ENCODE results near the gene FER.

FER gene

GRCh38 chr5:109099081-109099480 lies 351.4 kb downstream of the FER start:
- TF ChIP-seq CTCF (conservative IDR thresholded peaks at IDR 0.05; ENCODE audit: low read depth): no peak
- CTCF ChIA-PET: interaction anchor here (0.6 to 0.8 kb wide), 2 partner anchors 42 to 167 kb away, joined by 3 to 5 read pairs; no protein-coding TSS in a partner anchor
- POLR2A ChIA-PET (ENCODE audit: low non-redundant PET): no interaction called here
- H3K27ac ChIP-seq: no peak overlapping the region
- DNase-seq (ENCODE audit: low spot score): no peak

GRCh38 chr5:109100971-109101370 lies 353.3 kb downstream of the FER start:
- no peak overlapping the region for H3K27ac ChIP-seq
- POLR2A ChIA-PET (ENCODE audit: low non-redundant PET): no interaction called here
- DNase-seq (ENCODE audit: low spot score): no peak
- no peak for TF ChIP-seq CTCF (conservative IDR thresholded peaks at IDR 0.05; ENCODE audit: low read depth)
- CTCF ChIA-PET: no interaction called here

- ChIA-PET POLR2A (ENCODE audit: low non-redundant PET) (no interaction called here), CTCF (no interaction called here)
- no peak for TF ChIP-seq CTCF (conservative IDR thresholded peaks at IDR 0.05; ENCODE audit: low read depth)
- no peak for DNase-seq (ENCODE audit: low spot score)
- no peak overlapping the region for H3K27ac ChIP-seq
Measured at GRCh38 chr5:109102096-109102690, 354.5 kb downstream of the FER start.

GRCh38 chr5:109105631-109106267 lies 358.1 kb downstream of the FER start:
- ChIA-PET CTCF (no interaction called here), POLR2A (ENCODE audit: low non-redundant PET) (no interaction called here)
- no peak for TF ChIP-seq CTCF (conservative IDR thresholded peaks at IDR 0.05; ENCODE audit: low read depth)
- H3K27ac ChIP-seq: no peak overlapping the region
- peak; percentile 50 for DNase-seq (ENCODE audit: low spot score)

- ChIA-PET CTCF (no interaction called here), POLR2A (ENCODE audit: low non-redundant PET) (no interaction called here)
- DNase-seq (ENCODE audit: low spot score): no peak
- H3K27ac ChIP-seq: no peak overlapping the region
- TF ChIP-seq CTCF (conservative IDR thresholded peaks at IDR 0.05; ENCODE audit: low read depth): no peak
Measured at GRCh38 chr5:109111680-109112079, 364.0 kb downstream of the FER start.

- ChIA-PET POLR2A (ENCODE audit: low non-redundant PET) (no interaction called here), CTCF (interaction anchor here (0.6 kb wide), 1 partner anchor 252 kb away, joined by 3 read pairs; no protein-coding TSS in a partner anchor)
Measured at GRCh38 chr5:109113608-109114007, 365.9 kb downstream of the FER start.

More at GRCh38 chr5:109113608-109114007, 365.9 kb downstream of the FER start:
- no peak overlapping the region for H3K27ac ChIP-seq
- no peak for TF ChIP-seq CTCF (conservative IDR thresholded peaks at IDR 0.05; ENCODE audit: low read depth)
- DNase-seq (ENCODE audit: low spot score): no peak
